ENCODE results near the gene HIVEP3.

The HIVEP3 gene

DNA sequence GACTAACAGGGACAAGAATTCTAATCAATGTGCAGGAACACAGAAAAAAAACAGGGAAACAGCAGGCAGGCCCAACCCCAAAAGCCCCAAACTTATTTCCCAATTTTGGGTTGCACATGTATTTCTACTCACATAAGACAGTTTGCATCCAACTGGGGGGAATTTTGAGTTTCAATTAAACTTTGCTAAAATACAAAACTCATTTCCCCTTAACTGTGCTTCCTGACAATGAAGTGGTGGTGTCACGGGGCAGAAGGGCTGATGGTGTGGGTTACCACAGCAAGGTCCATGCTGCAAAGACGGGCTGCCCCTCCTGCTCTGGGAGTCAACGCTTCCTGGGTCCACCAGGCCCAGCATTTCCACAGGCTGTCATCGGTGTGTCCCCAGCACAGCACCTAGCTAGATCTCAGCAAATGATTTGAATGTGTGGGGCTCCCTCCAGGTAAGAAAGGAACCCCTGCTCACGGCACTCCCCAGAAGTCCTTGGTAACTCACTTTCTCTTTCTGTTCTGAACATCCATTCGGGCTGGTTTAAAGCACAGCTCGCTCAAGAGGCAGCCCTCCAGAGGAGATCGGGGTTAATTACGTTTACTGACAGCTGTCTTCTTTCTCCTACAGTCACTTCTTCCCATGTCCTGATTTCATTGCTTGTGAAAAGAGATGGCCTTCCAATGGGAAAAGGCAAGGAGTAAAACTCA, 27.4 kb downstream of the HIVEP3 start:
- peak; percentile 3 to 19 for DNase-seq

- no peak for DNase-seq
Measured at GRCh38 chr1:41890825-41891198, 27.9 kb downstream of the HIVEP3 start.

- no peak for DNase-seq
Measured at GRCh38 chr1:41889506-41890414, 29.0 kb downstream of the HIVEP3 start.

DNA sequence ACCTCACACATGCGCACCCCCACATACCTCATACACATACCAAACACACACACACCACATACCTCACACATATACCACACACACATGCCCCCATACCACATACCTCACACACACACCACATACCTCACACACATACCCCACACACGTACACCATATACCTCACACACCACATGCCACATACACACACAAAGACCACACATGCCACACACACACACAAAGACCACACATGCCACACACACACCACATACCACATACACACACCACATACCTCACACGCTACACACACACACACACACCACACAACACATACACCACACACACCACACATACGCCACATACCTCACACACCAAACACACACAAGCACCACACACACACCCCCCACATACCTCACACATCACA, 30.0 kb downstream of the HIVEP3 start:
- no peak for DNase-seq

GRCh38 chr1:41887365-41887764, 31.4 kb downstream of the HIVEP3 start:
- DNase-seq, result no peak

- no peak for DNase-seq
Measured at GRCh38 chr1:41884256-41885230, 34.2 kb downstream of the HIVEP3 start.

DNA sequence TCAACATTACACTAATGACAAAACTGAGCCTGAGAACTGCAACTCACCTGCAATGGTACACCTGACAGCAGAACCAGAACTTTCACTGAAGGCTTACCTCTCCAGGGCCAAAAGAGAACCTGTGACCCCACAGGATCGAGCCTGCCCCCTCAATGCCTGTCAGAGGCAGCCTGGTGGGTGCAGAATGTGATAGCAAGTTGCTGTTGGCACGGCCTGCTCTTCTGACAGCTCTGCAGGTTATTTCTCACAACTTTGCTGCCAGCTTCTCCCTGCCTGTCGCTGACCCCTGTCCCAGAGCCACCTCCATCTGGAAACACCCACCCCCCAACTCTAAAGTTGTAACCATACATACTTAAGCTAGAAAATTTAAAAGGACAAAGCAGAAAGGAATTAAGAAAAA, 35.2 kb downstream of the HIVEP3 start:
- no peak for DNase-seq

- no peak for DNase-seq
Measured at GRCh38 chr1:41882486-41882885, 36.2 kb downstream of the HIVEP3 start.

GRCh38 chr1:41882068-41882477, 36.6 kb downstream of the HIVEP3 start:
- no peak for DNase-seq

DNA sequence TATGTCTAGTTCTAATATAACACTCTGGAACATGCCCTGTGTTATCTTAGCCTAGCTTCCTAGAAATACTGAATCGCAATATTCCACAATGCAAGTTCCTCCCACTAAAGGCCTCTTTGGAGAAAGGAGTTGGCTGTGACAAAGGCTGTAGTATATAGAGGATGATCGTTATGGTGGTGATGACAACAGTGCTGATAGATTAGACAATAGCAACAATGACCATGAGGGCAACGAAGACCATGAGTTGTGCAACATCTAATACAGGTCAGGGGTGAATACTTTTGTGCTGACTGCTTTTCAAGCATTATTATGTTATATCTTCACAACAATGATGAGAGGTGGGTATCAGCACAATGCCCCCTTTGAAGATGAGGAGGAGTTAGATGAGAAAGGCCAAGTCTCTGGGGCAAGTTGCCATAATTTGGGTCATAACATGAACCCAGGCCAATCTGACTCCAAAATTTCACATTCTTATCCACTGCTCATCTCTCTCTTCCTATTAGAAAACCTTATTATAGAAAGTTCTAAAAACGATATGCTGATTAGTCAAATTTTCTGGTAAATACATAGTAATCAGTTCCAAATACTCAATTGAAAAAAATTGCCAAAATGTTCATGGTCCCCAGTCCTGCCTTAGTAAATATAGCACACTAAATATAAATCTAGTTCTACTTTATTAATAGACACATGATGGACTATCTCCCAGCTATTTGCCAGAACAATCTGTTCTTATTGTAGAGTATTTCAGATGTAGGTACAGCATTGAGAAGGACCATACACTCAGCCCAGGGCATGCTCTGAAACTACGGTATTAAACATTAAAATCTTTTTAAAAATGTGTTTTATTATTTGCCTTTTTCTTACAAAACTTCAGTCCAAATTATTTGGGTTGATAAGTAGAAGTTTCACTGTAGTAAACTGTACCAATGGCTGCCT, 37.5 kb downstream of the HIVEP3 start:
- no peak for DNase-seq

GRCh38 chr1:41880261-41880660, 38.5 kb downstream of the HIVEP3 start:
- no peak for DNase-seq

- no peak for DNase-seq
Measured at GRCh38 chr1:41879617-41880016, 39.1 kb downstream of the HIVEP3 start.

GRCh38 chr1:41878911-41879310, 39.8 kb downstream of the HIVEP3 start:
- DNase-seq, result no peak

DNA sequence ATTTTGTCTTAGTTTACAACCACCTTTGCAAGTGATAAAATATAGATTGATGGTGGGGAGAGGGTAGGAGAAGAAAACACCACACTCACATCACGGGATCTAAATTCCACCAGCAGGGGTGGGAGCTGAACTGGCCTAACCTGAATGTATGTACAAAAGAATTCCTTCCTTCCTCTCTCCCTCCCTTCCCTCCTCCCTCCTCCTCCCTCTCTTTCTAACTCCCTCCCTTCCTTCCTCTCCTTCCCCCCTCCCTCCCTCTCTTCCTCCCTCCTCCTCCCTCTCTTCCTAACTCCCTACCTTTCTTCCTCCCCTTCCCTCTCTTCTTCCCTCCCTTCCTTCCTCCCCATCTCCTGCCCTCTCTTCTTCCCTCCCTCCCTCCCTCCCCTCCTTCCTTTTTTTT, 40.2 kb downstream of the HIVEP3 start:
- no peak for DNase-seq

- DNase-seq, result no peak
Measured at GRCh38 chr1:41876576-41877445, 41.9 kb downstream of the HIVEP3 start.

GRCh38 chr1:41875487-41875886, 43.2 kb downstream of the HIVEP3 start:
- no peak for DNase-seq

DNA sequence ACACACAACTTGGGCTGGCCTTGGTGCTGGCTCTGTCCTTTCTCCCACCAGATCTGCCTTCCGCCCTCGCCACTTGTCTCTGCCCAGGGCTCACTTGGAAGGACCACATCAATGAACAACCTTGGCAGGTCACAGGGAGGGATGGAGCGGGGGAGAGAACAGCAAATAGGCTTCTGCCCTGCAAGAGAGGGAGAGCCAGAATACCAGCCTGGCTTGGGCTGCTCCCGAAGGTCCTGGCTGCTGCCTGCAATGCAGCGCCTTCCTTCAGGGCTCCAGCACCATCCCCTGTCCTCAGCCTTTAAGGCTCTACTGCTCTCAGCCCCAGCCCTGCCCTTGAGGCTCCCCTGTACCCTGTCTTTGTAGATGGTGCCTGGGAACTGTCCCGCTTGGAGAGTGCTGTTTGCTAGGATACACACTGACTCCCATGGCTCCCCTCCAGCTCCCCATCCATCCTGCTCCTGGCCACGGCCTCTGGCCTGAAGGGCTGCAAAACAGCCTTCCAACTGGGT, 43.8 kb downstream of the HIVEP3 start:
- no peak for DNase-seq

- no peak for DNase-seq
Measured at GRCh38 chr1:41874151-41874719, 44.5 kb downstream of the HIVEP3 start.

DNA sequence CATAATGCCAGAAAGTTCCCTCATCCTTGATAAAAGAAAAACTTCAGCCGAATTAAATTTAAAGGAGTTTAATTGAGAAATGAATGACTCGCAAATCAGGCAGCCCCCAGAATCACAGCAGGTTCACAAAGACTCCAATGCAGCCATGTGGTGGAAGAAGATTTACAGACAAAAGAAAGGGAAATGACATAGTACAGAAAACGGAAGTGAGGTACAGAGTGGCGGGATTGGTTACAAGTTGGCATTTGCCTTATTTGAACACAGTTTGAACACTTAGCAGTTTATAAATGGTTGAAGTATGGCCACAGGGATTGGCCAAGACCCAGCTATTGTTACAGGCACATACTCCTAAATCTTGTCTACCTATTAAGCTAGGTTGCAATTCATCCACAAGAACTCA, 46.6 kb downstream of the HIVEP3 start:
- no peak for DNase-seq

DNA sequence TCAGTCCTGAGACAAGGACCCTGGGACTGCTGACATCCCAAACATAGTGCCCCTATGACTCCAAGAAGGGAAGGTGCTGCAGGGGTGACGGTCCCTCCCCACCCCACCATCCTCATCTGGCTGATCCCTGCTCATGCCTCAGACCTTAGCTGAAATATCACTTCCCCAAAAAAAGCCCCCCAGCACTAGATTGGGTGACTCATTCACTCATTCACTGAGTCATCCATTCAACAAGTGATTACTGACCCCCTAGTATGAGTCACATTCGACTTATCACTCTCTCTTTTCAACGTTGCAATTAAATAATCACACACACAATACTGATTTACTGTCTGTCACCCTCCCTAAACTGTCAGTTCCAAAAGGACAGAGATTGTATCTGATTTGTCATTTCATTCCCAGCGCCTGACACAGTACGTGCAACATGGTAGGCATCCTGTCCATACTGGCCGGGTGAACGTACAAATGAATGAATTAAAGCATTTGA, 48.6 kb downstream of the HIVEP3 start:
- no peak for DNase-seq
